Hepatocyte (in vitro differentiated cells): ENCODE measurements around the gene CRIM1. TPM values are rescaled to one million over a fixed set of nuclear protein-coding genes. Genes with fewer than 3 reads are reported as not detected.

Experiments
- DNase-seq: peaks from one replicate; pipeline ENCODE4 v3.0.0-alpha.2; 2016; ENCODE audit warnings: low spot score
- H2AFZ ChIP-seq: fragments of 200-600 bp; sonication (generic); 2 replicates; pipeline ENCODE4 v1.6.0; 2016; ENCODE audit warnings: antibody characterized with exemption, mild to moderate bottlenecking
- H3K27ac ChIP-seq: fragments of 200-600 bp; sonication (generic); 2 replicates; pipeline ENCODE4 v1.5.1; 2016; ENCODE audit warnings: mild to moderate bottlenecking
- H3K27me3 ChIP-seq: fragments of 200-600 bp; sonication (generic); 2 replicates; pipeline ENCODE4 v1.6.1; 2016
- H3K36me3 ChIP-seq: fragments of 200-600 bp; sonication (generic); replicated peaks from 2 replicates; pipeline ENCODE4 v1.5.1; 2016; ENCODE audit warnings: low read depth; ENCODE audit not compliant: insufficient read depth
- H3K4me1 ChIP-seq: fragments of 200-600 bp; sonication (generic); 2 replicates; pipeline ENCODE4 v1.5.1; 2016; ENCODE audit warnings: mild to moderate bottlenecking, moderate library complexity; ENCODE audit not compliant: insufficient read depth
- H3K4me2 ChIP-seq: fragments of 200-600 bp; sonication (generic); 2 replicates; pipeline ENCODE4 v1.6.0; 2016
- H3K4me3 ChIP-seq: fragments of 200-600 bp; sonication (generic); 2 replicates; pipeline ENCODE4 v1.5.1; 2016; ENCODE audit warnings: mild to moderate bottlenecking
- H3K79me2 ChIP-seq: fragments of 200-600 bp; sonication (generic); 2 replicates; pipeline ENCODE4 v1.6.0; 2017; ENCODE audit warnings: mild to moderate bottlenecking
- H3K9me2 ChIP-seq: fragments of 200-600 bp; sonication (generic); replicated peaks from 2 replicates; pipeline ENCODE4 v1.6.0; 2017; ENCODE audit warnings: mild to moderate bottlenecking; ENCODE audit not compliant: insufficient read depth
- H3K9me3 ChIP-seq: fragments of 200-600 bp; sonication (generic); 2 replicates; pipeline ENCODE4 v1.5.1; 2016; ENCODE audit warnings: low read depth, mild to moderate bottlenecking
- H4K20me1 ChIP-seq: fragments of 200-600 bp; sonication (generic); 2 replicates; pipeline ENCODE4 v1.6.0; 2016; ENCODE audit warnings: mild to moderate bottlenecking; ENCODE audit not compliant: insufficient read depth, poor library complexity, severe bottlenecking
- CTCF ChIP-seq: fragments of 200-600 bp; sonication (generic); IDR thresholded peaks from 2 replicates; pipeline ENCODE4 v1.5.1; 2016; ENCODE audit warnings: antibody characterized with exemption, mild to moderate bottlenecking; ENCODE audit not compliant: poor library complexity
- EZH2 ChIP-seq: fragments of 200-600 bp; sonication (generic); IDR thresholded peaks from 2 replicates; pipeline ENCODE4 v1.6.1; 2016; ENCODE audit warnings: antibody characterized with exemption, mild to moderate bottlenecking, borderline replicate concordance
- EZH2phosphoT487 ChIP-seq: fragments of 200-600 bp; sonication (generic); IDR thresholded peaks from one replicate; pipeline ENCODE4 v1.6.1; 2018; ENCODE audit warnings: antibody characterized with exemption, mild to moderate bottlenecking, low read depth, moderate library complexity; ENCODE audit not compliant: unreplicated experiment, severe bottlenecking
- WGBS: methylation state at CpG from one replicate; pipeline ENCODE4 v1.1.6; 2016; ENCODE audit warnings: low lambda C conversion rate; ENCODE audit errors: missing lambda C conversion rate; 5-methylcytosine and 5-hydroxymethylcytosine counted together
- polyA plus RNA-seq: library from polyadenylated mRNA; unstranded; fragments of >200 nt; fragmentation: Nextera tagmentation; extraction: Ambion mirVana; gene quantifications from 2 replicates; pipeline ENCODE4 v1.2.1, GENCODE V29; 2016
- total RNA-seq: library from RNA; depleted of rRNA; stranded (reverse); fragments of >200 nt; gene quantifications from 2 replicates; pipeline ENCODE4 v1.2.3, GENCODE V29; 2014

Gene CRIM1
- total and polyA plus RNA-seq, 2 experiments from 2014 or later = 23.0 to 40.8 TPM

GRCh38 chr2:36549165-36549574 is 193.6 kb downstream of the CRIM1 start:
- H3K79me2 ChIP-seq = no peaks in the 10 kb centered on the region
- H3K4me1 ChIP-seq = no peaks in the 10 kb centered on the region
- H3K27me3 ChIP-seq = no peaks in the 10 kb centered on the region
- WGBS = 70% methylated on average over 7 of the region's 7 CpGs
- no peak overlapping the region for H2AFZ ChIP-seq
- DNase-seq = no peak
- H4K20me1 ChIP-seq = no peaks in the 10 kb centered on the region
- no peaks in the 10 kb centered on the region for H3K36me3 ChIP-seq
- H3K9me2 ChIP-seq = no peaks in the 10 kb centered on the region
- H3K4me2 ChIP-seq = no peak overlapping the region
- no peak overlapping the region for H3K27ac ChIP-seq
- no peaks in the 10 kb centered on the region for H3K9me3 ChIP-seq
- TF ChIP-seq EZH2 = no peak
- no peak overlapping the region for H3K4me3 ChIP-seq

GRCh38 chr2:36550006-36550405 is 194.4 kb downstream of the CRIM1 start:
- Histone ChIP-seq H3K9me2 (no peaks in the 10 kb centered on the region), H3K4me2 (no peak overlapping the region), H3K27ac (no peak overlapping the region), H3K4me3 (no peak overlapping the region), H3K9me3 (no peaks in the 10 kb centered on the region), H3K36me3 (no peaks in the 10 kb centered on the region), H2AFZ (no peak overlapping the region), H4K20me1 (no peaks in the 10 kb centered on the region), H3K4me1 (no peaks in the 10 kb centered on the region), H3K27me3 (no peaks in the 10 kb centered on the region), H3K79me2 (no peaks in the 10 kb centered on the region)
- TF ChIP-seq CTCF (no peak), EZH2 (no peak)
- WGBS = 93% methylated on average over 5 of the region's 5 CpGs
- no peak for DNase-seq

GRCh38 chr2:36553683-36554082 is 198.1 kb downstream of the CRIM1 start:
- no peak for DNase-seq
- Histone ChIP-seq H2AFZ (no peak overlapping the region), H3K4me1 (no peaks in the 10 kb centered on the region), H4K20me1 (no peaks in the 10 kb centered on the region), H3K27ac (no peak overlapping the region), H3K4me2 (no peak overlapping the region), H3K27me3 (no peaks in the 10 kb centered on the region), H3K9me2 (no peaks in the 10 kb centered on the region), H3K79me2 (no peaks in the 10 kb centered on the region), H3K36me3 (no peaks in the 10 kb centered on the region), H3K9me3 (no peaks in the 10 kb centered on the region), H3K4me3 (no peak overlapping the region)
- no peak for TF ChIP-seq EZH2
- no peak for TF ChIP-seq EZH2phosphoT487
- TF ChIP-seq CTCF = no peak
- 82% methylated on average over 4 of the region's 4 CpGs for WGBS

GRCh38 chr2:36554531-36554930 is 199.0 kb downstream of the CRIM1 start:
- no peaks in the 10 kb centered on the region for H3K79me2 ChIP-seq
- no peaks in the 10 kb centered on the region for H3K4me1 ChIP-seq
- no peak overlapping the region for H3K27ac ChIP-seq
- DNase-seq = no peak
- no peak overlapping the region for H2AFZ ChIP-seq
- no peaks in the 10 kb centered on the region for H3K27me3 ChIP-seq
- H3K4me3 ChIP-seq = no peak overlapping the region
- TF ChIP-seq CTCF (no peak), EZH2 (no peak), EZH2phosphoT487 (no peak)
- H4K20me1 ChIP-seq = no peaks in the 10 kb centered on the region
- no peaks in the 10 kb centered on the region for H3K9me3 ChIP-seq
- H3K36me3 ChIP-seq = no peaks in the 10 kb centered on the region
- H3K9me2 ChIP-seq = no peaks in the 10 kb centered on the region
- H3K4me2 ChIP-seq = no peak overlapping the region
- WGBS = 100% methylated on average over 1 of the region's 1 CpG
